ENCODE data around the gene AMOTL2.

- TF ChIP-seq POLR2AphosphoS5 (IDR thresholded peaks at IDR 0.05; ENCODE audit: low read depth, low read length) (no peak), REST (IDR thresholded peaks at IDR 0.05; ENCODE audit: insufficient read depth in 1 of 2, low read depth in 2 of 2, low read length in 2 of 2) (no peak), SIN3A (IDR thresholded peaks at IDR 0.05; ENCODE audit: borderline replicate concordance, insufficient read depth, low read length) (no peak)
Observed at GRCh38 chr3:134407239-134407625, 33.0 kb upstream of the AMOTL2 start.

Data from PFSK-1 (cell line).